Measurements from ENCODE around the gene PTGIS.

- TF ChIP-seq CTCF (IDR thresholded peaks at IDR 0.05) (no peak), POLR2A (IDR thresholded peaks at IDR 0.05) (no peak)
These were observed 46.6 kb upstream of the PTGIS start for GRCh38 chr20:49614338-49615050.

All from body of pancreas (tissue), 4 donors.